Measurements from ENCODE around the gene NSMF.

The NSMF gene

DNA sequence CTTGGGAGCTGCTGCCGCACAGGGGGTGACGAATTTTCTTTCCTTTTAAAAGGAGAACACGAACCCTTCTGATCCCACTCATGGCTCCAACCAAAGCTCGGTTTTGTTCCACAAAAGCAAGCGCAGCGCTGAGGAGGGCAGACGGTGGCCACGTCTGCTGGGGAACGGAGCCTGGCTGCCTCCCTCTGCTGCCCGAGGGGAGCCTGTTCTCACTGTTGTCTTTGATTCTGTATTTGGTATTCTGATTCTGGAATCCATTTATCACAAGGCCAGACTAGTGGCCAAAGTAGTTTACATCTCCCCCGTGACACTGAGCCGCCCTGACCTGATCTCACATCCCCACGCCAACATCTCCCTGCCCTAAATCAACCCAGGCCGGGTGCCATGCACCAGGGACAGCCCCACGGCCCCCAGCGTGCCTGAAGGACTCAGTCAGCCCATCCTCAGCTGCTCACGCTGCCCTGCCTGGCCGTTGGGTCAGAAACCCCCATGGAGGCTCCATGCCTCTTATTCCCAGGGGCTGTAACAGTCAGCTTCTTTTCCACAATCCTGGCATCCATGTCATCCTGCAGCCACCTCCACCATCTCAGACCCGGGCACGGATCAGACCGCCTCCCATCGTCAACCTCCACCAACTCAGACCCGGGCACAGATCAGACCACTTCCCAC is 6.7 kb upstream of the NSMF start:
- no peak for TF ChIP-seq CTCF (IDR thresholded peaks at IDR 0.05)

- no peak for TF ChIP-seq CTCF (IDR thresholded peaks at IDR 0.05)
Observed at GRCh38 chr9:137465000-137465719, 6.0 kb upstream of the NSMF start.

- no peak for TF ChIP-seq CTCF (IDR thresholded peaks at IDR 0.05)
Observed at GRCh38 chr9:137464291-137464999, 5.3 kb upstream of the NSMF start.

GRCh38 chr9:137463931-137464290 is 4.8 kb upstream of the NSMF start:
- no peak for TF ChIP-seq CTCF (IDR thresholded peaks at IDR 0.05)

DNA sequence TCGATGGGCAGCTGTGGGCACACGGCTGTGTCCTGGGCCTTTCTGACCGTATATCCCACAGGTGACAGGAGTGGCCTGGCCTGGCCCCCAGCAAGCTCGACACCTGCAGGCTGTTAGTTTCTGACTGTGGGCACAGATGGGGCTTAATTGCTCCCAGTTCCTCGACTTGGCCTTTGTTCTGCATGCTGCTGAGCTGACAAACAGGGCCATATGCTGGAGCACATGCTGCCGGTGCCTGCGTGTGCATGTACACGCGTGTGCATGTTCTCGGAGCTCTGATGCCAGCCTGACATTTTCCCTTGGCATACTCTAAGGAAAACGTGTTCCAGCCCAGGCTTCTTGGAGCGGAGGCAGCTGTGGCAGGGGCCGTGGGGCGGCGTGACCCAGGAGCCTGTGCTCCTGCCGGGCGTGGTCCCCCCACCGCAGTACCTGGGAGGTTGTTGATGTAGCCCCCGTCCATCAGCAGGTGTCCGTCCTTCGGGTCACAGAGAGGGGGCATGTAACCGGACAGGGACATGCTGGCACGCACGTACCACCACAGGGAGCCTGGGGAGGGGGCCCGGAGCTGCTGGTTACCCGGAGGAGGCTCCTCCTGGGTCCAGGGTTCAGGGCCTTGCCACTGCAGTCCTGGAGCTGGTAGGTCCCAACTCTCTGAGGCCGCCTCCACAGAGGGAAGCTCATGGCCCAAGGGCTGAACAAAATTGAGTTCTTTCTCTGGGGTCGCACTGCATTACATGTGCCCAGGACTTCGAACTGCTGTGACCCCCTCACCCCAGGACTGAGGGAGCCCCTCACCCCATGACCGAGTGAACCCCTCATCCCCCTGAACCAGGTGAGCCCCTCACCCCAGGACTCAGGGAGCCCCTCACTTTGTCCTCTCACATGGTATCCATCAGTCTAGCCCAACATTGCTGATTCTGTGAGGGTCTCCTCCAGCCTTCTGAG is 4.1 kb upstream of the NSMF start:
- TF ChIP-seq CTCF (IDR thresholded peaks at IDR 0.05): no peak

DNA sequence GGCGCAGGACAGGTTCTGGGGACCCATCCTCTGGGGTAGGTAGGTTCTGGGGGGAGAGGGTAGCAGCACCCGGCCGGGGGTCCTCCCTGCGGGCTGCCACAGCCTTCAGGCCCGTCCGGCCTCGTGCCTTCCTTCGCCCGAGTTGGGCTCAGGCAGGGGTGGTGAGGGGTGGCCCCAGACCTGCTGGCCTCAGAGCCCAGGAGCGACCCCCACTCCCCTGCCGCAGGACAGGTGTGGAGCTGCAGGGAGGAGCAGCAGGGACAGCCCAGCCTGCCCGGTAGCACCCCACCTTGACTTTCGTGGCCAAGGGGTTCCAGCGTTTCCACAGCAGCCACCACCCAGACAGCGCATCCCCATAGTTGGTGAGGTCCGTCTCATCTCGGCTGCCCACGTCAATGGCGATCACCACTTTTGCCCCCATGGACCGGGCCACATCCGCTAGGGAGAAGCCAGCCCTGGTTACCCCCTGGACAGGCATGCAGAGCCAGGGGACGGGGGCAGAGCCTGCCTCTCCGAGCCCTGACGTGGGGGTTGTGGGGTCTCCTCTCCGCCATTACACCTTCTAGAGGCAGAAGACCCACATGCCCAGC is 3.4 kb upstream of the NSMF start:
- TF ChIP-seq CTCF (IDR thresholded peaks at IDR 0.05): no peak
